HG02588 (cell line): ENCODE results near the gene CD63.

Experiments used
- ATAC-seq: cut with Tn5 transposase; IDR thresholded peaks from one replicate; pipeline ENCODE4 v1.9.1; 2021; ENCODE audit warnings: mild to moderate bottlenecking, moderate library complexity; ENCODE audit not compliant: unreplicated experiment

The CD63 gene

GRCh38 chr12:55741931-55742680, 13.3 kb upstream of the CD63 start:
- no peak for ATAC-seq

GRCh38 chr12:55739025-55739378, 10.2 kb upstream of the CD63 start:
- ATAC-seq: no peak

- ATAC-seq: peak; percentile 85
Measured at GRCh38 chr12:55738123-55739024, 9.6 kb upstream of the CD63 start.

- no peak for ATAC-seq
Measured at GRCh38 chr12:55737581-55738122, 8.8 kb upstream of the CD63 start.

GRCh38 chr12:55736780-55737580, 8.2 kb upstream of the CD63 start:
- ATAC-seq: peak; percentile 35

GRCh38 chr12:55736076-55736475, 7.3 kb upstream of the CD63 start:
- ATAC-seq: no peak

- ATAC-seq: no peak
Measured at GRCh38 chr12:55734595-55734994, 5.8 kb upstream of the CD63 start.

GRCh38 chr12:55733858-55734257, 5.0 kb upstream of the CD63 start:
- no peak for ATAC-seq

GRCh38 chr12:55733021-55733555, 4.3 kb upstream of the CD63 start:
- no peak for ATAC-seq

GRCh38 chr12:55732288-55732687, 3.5 kb upstream of the CD63 start:
- no peak for ATAC-seq

GRCh38 chr12:55729819-55730818, 1.3 kb upstream of the CD63 start:
- peak; percentile 24 for ATAC-seq

GRCh38 chr12:55728186-55728938, 447 bp downstream of the CD63 start:
- ATAC-seq: peak; percentile 20

GRCh38 chr12:55727643-55728185, 1.1 kb downstream of the CD63 start:
- no peak for ATAC-seq

- no peak for ATAC-seq
Measured at GRCh38 chr12:55726971-55727370, 1.8 kb downstream of the CD63 start.

- ATAC-seq: no peak
Measured at GRCh38 chr12:55725556-55725955, 3.3 kb downstream of the CD63 start.

- no peak for ATAC-seq
Measured at GRCh38 chr12:55724940-55725309, 3.9 kb downstream of the CD63 start.

GRCh38 chr12:55724226-55724939, 4.4 kb downstream of the CD63 start:
- ATAC-seq: peak; percentile 26
